IPS-11a (cell line): ENCODE results near the gene ADCY1.
"Not testable (repeated sequence)": the region's sequence is repeated elsewhere in the genome, so short reads cannot be mapped to it uniquely, and the experiment has no call there.

ENCODE experiments used
- H3K4me3 ChIP-seq: one replicate; pipeline ENCODE4 v1.5.1; 2013; ENCODE audit warnings: low read depth, low read length, control low read depth

The ADCY1 gene

GRCh38 chr7:45573661-45574415 is at the start of gene ADCY1:
Gene ADCY1 (plus strand): TSS chr7:45574368. CDS start chr7:45574544, 176 bp downstream.
- H3K4me3 ChIP-seq: peak within 1 kb of the TSS; percentile 60

GRCh38 chr7:45524445-45524844 is 49.7 kb upstream of the ADCY1 start:
- no peak overlapping the region for H3K4me3 ChIP-seq

GRCh38 chr7:45525057-45525456 is 49.1 kb upstream of the ADCY1 start:
- no peak overlapping the region for H3K4me3 ChIP-seq

GRCh38 chr7:45543473-45543872 is 30.7 kb upstream of the ADCY1 start:
- no peak overlapping the region for H3K4me3 ChIP-seq

DNA sequence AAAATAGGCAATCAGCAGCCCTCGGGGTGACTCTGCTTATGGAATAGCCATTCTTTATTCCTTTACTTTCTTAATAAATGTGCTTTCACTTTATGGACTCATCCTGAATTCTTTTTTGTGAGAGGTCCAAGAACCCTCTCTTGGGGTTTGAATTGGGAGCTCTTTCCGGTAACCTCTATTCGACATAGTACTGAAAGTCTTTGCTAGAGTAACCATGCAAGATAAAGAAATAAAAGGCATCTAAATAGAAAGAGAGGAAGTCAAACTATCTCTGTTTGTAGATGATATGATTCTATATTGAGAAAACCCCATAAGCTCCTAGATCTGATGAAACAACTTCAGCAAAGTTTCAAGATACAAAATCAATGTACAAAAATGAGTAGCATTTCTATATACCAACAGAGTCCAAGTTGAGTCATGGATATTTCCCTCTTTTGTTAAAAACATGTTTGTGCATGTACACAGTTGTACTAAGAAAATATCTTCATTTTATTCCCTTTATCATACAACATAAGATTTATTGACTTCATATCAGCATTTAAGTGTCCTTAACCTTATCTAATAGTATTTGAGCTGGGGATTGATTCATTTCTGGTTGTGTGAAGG is 29.0 kb upstream of the ADCY1 start:
- not testable (repeated sequence) for H3K4me3 ChIP-seq

DNA sequence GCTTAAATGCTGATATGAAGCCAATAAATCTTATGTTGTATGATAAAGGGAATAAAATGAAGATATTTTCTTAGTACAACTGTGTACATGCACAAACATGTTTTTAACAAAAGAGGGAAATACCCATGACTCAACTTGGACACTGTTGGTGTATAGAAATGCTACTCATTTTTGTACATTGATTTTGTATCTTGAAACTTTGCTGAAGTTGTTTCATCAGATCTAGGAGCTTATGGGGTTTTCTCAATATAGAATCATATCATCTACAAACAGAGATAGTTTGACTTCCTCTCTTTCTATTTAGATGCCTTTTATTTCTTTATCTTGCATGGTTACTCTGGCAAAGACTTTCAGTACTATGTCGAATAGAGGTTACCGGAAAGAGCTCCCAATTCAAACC is 25.3 kb upstream of the ADCY1 start:
- H3K4me3 ChIP-seq: not testable (repeated sequence)

DNA sequence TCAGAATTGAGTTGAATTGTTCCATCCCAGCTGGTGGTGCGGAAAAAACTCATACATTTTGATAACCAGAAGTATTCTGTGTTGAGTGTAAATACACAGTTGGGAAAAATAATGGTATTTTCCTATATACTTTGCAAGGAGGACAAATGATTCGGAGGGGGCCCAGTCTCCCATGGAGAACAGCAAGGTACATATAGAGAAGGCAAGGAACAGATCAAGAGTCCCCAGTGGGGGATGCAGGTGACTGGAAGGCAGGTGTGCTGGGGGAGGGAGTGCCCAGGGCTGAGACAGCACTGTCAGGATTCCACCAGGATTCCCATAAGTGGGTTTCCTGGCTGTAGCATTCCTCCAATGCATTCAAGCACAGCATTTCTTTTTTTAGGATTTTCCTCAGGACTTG is 10.8 kb upstream of the ADCY1 start:
- H3K4me3 ChIP-seq: no peak overlapping the region

DNA sequence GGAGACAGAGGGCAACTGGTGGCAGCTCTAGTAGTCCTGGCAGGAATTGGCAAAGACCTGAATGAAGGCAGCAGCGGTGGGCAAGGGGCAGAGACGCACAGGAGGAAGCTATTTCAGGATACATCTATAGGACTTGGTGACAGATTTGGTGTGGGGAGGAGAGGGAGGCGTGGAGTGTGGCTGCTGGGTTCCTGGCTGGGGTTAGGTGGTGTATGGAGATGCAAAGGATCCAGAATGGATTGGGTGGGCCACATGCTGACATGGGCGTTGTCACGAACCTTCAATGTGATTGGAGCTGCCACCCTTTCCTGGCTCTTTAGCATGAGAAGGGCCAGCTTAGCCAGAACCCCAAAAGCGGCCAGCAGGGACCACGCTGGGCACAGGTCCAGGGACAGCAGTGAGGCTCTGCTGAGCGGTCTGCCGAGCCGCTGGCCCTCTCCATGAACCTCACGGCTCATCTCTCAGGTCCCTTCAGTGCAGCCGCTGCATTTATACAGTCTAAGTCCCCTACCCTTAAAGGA is 10.2 kb upstream of the ADCY1 start:
- H3K4me3 ChIP-seq: no peak overlapping the region

GRCh38 chr7:45564485-45564884 is 9.7 kb upstream of the ADCY1 start:
- H3K4me3 ChIP-seq: no peak overlapping the region

DNA sequence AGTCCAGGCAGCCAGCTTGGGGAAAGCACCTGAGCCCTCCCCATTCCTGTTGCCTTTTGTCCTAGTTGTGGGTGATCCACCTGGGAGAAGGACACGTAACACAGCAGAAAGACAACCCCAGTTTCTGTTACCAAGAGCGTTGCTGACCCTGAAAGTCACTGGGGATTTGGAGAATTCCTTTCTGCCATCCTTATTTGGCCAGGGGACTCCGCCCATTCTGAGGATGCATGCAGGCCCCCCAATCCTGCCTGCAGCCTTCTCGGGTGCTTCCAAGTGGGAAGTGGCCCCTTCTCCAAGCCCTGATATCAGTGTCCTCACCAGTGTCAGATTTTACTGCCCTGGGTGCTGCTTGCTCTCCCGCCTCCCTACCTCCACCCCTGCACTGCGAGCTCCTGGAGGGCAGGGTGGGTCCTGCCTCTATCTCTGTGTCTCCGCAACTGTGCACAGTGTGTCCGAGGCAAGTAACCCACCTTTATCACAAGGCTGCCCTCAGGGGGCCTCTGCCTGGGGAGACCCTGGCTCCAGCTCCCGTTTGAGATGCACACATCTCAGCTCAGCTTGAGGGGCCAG is 9.2 kb upstream of the ADCY1 start:
- H3K4me3 ChIP-seq: no peak overlapping the region

GRCh38 chr7:45566386-45566785 is 7.8 kb upstream of the ADCY1 start:
- H3K4me3 ChIP-seq: no peak overlapping the region

DNA sequence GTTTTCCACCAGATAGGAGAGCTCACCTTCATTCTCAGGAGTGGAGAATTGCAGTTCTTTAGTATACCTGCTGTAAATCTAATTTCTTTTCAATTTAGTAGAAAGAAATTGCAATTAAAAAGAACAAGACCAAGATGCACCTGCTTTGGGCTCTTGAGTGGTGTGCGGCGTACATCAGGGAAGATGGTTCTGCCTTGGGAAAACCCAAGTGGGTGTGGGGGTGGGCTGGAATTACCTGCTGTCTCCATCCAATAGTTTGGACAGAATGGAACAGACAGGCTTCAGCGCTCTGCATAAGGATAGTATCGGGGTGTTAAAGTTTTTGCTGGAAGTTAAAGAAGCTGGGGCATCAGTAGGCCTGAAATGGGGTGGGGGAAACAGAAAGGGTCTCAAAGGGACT is 7.2 kb upstream of the ADCY1 start:
- no peak overlapping the region for H3K4me3 ChIP-seq

DNA sequence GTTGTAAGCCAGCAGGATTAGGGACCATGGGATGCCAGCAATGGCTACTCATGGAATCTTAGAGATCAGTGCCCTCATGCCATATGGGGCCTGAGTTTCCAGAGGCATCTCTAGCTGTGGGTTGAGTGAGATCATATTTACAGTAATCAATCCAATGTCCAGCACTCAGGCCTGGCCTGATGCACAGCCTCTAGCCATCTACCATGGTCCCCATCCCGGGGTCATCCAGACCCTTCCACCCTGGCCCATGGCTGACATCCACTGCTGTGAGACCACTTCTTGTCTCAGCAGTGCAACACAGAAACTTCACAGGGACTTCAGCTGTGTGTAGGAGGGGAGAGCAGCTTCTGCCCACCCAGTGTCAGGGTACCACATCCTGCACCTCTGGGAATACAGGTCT is 6.5 kb upstream of the ADCY1 start:
- H3K4me3 ChIP-seq: no peak overlapping the region

GRCh38 chr7:45568536-45569289 is 5.5 kb upstream of the ADCY1 start:
- H3K4me3 ChIP-seq: no peak overlapping the region

DNA sequence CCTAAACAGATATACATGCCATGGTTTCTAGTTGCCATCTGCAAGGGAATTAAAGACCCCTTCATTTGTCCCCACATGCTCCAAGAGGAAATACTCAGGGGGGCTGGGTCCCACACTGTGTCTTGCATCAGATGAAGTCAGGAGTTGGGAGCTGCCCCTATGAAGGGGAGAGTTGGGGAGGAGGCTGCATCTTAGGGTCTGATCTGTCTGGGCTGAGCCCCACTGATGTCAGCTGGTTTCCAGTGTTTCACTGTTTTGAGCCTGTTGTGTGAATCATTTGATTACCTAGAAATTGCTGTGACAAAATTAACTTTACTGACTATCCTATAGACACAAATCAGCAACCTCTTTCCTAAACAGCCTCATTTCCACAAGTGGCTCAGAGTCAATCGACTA is 4.9 kb upstream of the ADCY1 start:
- H3K4me3 ChIP-seq: no peak overlapping the region

GRCh38 chr7:45570797-45571196 is 3.4 kb upstream of the ADCY1 start:
- no peak overlapping the region for H3K4me3 ChIP-seq

DNA sequence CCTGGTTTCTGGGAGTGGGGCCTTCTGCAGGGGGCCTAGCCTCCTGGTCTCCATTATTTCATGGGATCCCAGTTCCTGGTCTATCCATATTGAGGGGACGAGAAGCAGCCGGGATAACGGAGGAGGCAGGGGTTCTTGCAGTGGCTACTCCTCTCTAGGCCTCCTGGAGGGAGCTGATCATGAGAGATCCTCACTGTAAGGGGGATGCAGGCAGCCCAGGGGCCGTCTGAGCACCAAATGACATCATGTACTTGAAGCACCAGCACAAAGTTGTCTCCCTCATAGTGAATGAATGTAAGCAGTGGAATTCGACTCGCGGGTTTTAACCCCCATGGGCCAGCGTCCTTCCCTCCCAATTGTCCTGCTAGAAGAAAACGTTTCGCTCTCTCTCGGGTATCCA is 964 bp upstream of the ADCY1 start:
- H3K4me3 ChIP-seq: no peak overlapping the region

DNA sequence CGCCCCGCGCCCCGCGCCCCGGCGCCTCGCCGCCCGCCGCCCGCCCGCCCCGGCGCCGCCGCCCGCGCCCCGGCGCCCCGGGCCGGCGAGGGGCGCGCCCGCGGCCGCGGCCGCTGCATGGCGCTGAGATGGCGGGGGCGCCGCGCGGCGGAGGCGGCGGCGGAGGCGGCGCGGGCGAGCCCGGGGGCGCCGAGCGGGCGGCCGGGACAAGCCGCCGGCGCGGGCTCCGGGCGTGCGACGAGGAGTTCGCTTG is 174 bp downstream of the ADCY1 start:
- peak overlapping the region; percentile 60 for H3K4me3 ChIP-seq

DNA sequence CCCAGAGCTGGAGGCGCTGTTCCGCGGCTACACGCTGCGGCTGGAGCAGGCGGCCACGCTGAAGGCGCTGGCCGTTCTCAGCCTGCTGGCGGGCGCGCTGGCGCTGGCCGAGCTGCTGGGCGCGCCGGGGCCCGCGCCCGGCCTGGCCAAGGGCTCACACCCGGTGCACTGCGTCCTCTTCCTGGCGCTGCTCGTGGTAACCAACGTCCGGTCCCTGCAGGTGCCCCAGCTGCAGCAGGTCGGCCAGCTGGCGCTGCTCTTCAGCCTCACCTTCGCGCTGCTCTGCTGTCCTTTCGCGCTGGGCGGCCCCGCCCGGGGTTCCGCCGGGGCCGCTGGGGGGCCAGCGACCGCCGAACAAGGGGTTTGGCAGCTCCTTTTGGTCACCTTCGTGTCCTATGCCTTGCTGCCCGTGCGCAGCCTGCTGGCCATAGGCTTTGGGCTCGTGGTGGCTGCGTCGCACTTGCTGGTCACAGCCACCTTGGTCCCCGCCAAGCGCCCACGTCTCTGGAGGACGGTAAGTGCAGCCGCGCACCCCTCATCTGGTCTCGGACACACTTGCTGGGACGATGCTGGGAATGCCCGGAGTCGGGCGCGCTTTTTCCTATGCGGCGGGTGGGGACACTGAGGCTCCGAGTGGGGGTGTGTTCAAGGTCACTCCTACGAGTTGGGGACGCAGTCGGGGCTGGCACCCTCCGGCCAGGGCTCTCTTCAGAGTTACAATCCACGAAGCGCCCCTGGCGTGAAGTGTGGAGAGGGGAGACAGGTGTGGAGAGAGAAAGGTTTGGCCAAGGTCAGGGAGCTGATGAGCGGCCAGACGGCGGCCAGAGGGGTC is 717 bp downstream of the ADCY1 start:
- peak overlapping the region; percentile 60 for H3K4me3 ChIP-seq

DNA sequence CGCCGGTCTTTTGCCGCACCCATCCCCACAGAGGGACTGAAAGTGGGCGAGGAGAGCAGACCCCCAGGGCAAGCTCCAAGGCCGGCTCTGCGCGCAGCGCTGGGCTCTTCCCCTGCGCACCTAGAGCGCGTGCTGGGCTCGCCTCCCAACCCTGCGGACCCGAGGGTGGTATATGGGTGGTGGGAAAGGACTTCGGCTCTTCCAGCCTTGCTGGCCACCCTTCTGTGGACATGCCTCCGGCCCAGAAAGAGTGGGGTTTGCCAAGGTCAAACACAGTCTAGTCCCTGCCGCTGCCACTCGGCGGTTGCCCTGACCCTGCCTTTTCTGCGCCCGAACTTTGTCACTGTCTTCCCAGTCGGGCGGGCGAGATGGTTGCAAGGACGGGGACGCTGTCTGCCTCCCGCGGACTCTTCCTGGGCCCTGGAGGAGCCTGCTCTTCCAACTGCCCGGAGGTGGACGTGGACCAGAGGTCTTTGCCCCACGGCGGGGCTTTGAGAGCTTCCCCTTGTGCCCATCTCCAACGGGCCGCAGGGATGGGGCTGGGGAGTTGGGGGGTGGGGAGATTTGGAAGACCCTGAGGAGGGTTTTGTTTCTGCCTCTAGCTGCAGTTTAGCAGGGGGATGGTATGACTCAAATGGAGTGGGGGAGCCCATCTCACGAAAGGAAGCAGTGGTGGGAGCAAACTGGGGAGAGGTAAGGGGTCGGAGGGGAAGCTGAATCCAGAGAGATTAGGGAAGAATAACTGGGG is 1.5 kb downstream of the ADCY1 start:
- peak overlapping the region; percentile 60 for H3K4me3 ChIP-seq
